GM12878 (cell line): ENCODE measurements around the gene LAMP5.

Source experiments
- CHD2 ChIP-seq: IDR thresholded peaks from 2 replicates; pipeline ENCODE4 v1.6.1; 2011; ENCODE audit warnings: low read depth, low read length, improper control_type of control experiment, borderline replicate concordance
- FOS ChIP-seq: IDR thresholded peaks from 3 replicates; pipeline ENCODE4 v1.6.1; 2011; ENCODE audit warnings: borderline replicate concordance; ENCODE audit not compliant: insufficient read length; ENCODE audit errors: extremely low read depth
- HDGF ChIP-seq: fragments of 450-650 bp; IDR thresholded peaks from 2 replicates; pipeline ENCODE4 v1.6.1; 2016; ENCODE audit warnings: antibody characterized with exemption
- NFIC ChIP-seq: IDR thresholded peaks from 2 replicates; pipeline ENCODE4 v1.6.1; 2012; ENCODE audit warnings: low read depth, mild to moderate bottlenecking, inconsistent platforms, low read length, moderate library complexity
- POLR2AphosphoS5 ChIP-seq: IDR thresholded peaks from 2 replicates; pipeline ENCODE4 v1.6.1; 2011; ENCODE audit warnings: mild to moderate bottlenecking, low read length, inconsistent platforms
- SMC3 ChIP-seq: IDR thresholded peaks from 2 replicates; pipeline ENCODE4 v1.6.1; 2011; ENCODE audit warnings: low read length, improper control_type of control experiment, borderline replicate concordance
- ZNF274 ChIP-seq: IDR thresholded peaks from one replicate; pipeline ENCODE4 v1.8.0; 2011; ENCODE audit not compliant: insufficient read length, insufficient read depth
- TF ChIP-seq, protein P1 (sequence below): IDR thresholded peaks from 2 replicates; pipeline ENCODE4 v1.6.1; 2012; ENCODE audit warnings: mild to moderate bottlenecking, low read depth, low read length
- TF ChIP-seq, protein P2 (sequence below), 3 experiments: IDR thresholded peaks in 2 of 3; conservative IDR thresholded peaks in 1 of 3; 2 replicates each; pipeline ENCODE4 v1.5.1; 2011; ENCODE audit warnings: low read depth in 3 of 3, low read length in 3 of 3, mild to moderate bottlenecking in 3 of 3, control low read depth in 2 of 3, moderate library complexity in 2 of 3, inconsistent platforms in 1 of 3, mixed read lengths in 1 of 3; ENCODE audit not compliant: control insufficient read depth in 2 of 3, insufficient read depth in 1 of 3; ENCODE audit errors: extremely low read depth in 1 of 3
- TF ChIP-seq, protein P3 (sequence below): IDR thresholded peaks from 2 replicates; pipeline ENCODE4 v1.6.1; 2012; ENCODE audit warnings: improper control_type of control experiment, low read depth, low read length; ENCODE audit not compliant: insufficient replicate concordance
- TF ChIP-seq, protein P4 (sequence below): fragments of 150-350 bp; IDR thresholded peaks from 2 replicates; pipeline ENCODE4 v1.6.1; 2016; ENCODE audit warnings: low read depth, low read length

DNA sequence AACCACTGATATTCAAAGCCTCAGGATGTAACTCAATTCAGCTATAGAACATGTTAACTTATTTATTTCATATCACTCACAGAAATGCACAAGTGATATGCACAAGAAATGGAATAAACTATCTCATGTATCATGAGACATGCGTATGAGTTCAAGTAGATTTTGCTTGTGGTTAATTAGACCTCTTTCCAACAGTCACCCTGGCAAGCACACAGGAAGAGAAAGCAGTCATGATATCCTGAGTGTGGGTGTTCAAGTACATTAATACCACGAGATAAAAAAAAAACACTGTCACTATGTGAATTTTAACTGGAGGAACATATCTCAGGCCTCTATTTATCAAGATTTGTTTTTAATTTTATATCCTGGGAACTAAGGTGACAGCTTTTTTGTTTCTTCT, 64.2 kb downstream of the LAMP5 start:
- TF ChIP-seq, protein P1, sequence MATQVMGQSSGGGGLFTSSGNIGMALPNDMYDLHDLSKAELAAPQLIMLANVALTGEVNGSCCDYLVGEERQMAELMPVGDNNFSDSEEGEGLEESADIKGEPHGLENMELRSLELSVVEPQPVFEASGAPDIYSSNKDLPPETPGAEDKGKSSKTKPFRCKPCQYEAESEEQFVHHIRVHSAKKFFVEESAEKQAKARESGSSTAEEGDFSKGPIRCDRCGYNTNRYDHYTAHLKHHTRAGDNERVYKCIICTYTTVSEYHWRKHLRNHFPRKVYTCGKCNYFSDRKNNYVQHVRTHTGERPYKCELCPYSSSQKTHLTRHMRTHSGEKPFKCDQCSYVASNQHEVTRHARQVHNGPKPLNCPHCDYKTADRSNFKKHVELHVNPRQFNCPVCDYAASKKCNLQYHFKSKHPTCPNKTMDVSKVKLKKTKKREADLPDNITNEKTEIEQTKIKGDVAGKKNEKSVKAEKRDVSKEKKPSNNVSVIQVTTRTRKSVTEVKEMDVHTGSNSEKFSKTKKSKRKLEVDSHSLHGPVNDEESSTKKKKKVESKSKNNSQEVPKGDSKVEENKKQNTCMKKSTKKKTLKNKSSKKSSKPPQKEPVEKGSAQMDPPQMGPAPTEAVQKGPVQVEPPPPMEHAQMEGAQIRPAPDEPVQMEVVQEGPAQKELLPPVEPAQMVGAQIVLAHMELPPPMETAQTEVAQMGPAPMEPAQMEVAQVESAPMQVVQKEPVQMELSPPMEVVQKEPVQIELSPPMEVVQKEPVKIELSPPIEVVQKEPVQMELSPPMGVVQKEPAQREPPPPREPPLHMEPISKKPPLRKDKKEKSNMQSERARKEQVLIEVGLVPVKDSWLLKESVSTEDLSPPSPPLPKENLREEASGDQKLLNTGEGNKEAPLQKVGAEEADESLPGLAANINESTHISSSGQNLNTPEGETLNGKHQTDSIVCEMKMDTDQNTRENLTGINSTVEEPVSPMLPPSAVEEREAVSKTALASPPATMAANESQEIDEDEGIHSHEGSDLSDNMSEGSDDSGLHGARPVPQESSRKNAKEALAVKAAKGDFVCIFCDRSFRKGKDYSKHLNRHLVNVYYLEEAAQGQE, result no peak
- TF ChIP-seq ZNF274 (no peak), NFIC (no peak), FOS (no peak), SMC3 (no peak), POLR2AphosphoS5 (no peak), HDGF (no peak), CHD2 (no peak)
- TF ChIP-seq, protein P2, sequence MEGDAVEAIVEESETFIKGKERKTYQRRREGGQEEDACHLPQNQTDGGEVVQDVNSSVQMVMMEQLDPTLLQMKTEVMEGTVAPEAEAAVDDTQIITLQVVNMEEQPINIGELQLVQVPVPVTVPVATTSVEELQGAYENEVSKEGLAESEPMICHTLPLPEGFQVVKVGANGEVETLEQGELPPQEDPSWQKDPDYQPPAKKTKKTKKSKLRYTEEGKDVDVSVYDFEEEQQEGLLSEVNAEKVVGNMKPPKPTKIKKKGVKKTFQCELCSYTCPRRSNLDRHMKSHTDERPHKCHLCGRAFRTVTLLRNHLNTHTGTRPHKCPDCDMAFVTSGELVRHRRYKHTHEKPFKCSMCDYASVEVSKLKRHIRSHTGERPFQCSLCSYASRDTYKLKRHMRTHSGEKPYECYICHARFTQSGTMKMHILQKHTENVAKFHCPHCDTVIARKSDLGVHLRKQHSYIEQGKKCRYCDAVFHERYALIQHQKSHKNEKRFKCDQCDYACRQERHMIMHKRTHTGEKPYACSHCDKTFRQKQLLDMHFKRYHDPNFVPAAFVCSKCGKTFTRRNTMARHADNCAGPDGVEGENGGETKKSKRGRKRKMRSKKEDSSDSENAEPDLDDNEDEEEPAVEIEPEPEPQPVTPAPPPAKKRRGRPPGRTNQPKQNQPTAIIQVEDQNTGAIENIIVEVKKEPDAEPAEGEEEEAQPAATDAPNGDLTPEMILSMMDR (IDR thresholded peaks at IDR 0.05 in 2 of 3, conservative IDR thresholded peaks at IDR 0.05 in 1 of 3; ENCODE audit: control insufficient read depth in 2 of 3, extremely low read depth in 1 of 3, insufficient read depth in 1 of 3, low read depth in 3 of 3, low read length in 3 of 3), result no peak
- TF ChIP-seq, protein P3, sequence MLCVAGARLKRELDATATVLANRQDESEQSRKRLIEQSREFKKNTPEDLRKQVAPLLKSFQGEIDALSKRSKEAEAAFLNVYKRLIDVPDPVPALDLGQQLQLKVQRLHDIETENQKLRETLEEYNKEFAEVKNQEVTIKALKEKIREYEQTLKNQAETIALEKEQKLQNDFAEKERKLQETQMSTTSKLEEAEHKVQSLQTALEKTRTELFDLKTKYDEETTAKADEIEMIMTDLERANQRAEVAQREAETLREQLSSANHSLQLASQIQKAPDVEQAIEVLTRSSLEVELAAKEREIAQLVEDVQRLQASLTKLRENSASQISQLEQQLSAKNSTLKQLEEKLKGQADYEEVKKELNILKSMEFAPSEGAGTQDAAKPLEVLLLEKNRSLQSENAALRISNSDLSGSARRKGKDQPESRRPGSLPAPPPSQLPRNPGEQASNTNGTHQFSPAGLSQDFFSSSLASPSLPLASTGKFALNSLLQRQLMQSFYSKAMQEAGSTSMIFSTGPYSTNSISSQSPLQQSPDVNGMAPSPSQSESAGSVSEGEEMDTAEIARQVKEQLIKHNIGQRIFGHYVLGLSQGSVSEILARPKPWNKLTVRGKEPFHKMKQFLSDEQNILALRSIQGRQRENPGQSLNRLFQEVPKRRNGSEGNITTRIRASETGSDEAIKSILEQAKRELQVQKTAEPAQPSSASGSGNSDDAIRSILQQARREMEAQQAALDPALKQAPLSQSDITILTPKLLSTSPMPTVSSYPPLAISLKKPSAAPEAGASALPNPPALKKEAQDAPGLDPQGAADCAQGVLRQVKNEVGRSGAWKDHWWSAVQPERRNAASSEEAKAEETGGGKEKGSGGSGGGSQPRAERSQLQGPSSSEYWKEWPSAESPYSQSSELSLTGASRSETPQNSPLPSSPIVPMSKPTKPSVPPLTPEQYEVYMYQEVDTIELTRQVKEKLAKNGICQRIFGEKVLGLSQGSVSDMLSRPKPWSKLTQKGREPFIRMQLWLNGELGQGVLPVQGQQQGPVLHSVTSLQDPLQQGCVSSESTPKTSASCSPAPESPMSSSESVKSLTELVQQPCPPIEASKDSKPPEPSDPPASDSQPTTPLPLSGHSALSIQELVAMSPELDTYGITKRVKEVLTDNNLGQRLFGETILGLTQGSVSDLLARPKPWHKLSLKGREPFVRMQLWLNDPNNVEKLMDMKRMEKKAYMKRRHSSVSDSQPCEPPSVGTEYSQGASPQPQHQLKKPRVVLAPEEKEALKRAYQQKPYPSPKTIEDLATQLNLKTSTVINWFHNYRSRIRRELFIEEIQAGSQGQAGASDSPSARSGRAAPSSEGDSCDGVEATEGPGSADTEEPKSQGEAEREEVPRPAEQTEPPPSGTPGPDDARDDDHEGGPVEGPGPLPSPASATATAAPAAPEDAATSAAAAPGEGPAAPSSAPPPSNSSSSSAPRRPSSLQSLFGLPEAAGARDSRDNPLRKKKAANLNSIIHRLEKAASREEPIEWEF, result no peak
- TF ChIP-seq, protein P4, sequence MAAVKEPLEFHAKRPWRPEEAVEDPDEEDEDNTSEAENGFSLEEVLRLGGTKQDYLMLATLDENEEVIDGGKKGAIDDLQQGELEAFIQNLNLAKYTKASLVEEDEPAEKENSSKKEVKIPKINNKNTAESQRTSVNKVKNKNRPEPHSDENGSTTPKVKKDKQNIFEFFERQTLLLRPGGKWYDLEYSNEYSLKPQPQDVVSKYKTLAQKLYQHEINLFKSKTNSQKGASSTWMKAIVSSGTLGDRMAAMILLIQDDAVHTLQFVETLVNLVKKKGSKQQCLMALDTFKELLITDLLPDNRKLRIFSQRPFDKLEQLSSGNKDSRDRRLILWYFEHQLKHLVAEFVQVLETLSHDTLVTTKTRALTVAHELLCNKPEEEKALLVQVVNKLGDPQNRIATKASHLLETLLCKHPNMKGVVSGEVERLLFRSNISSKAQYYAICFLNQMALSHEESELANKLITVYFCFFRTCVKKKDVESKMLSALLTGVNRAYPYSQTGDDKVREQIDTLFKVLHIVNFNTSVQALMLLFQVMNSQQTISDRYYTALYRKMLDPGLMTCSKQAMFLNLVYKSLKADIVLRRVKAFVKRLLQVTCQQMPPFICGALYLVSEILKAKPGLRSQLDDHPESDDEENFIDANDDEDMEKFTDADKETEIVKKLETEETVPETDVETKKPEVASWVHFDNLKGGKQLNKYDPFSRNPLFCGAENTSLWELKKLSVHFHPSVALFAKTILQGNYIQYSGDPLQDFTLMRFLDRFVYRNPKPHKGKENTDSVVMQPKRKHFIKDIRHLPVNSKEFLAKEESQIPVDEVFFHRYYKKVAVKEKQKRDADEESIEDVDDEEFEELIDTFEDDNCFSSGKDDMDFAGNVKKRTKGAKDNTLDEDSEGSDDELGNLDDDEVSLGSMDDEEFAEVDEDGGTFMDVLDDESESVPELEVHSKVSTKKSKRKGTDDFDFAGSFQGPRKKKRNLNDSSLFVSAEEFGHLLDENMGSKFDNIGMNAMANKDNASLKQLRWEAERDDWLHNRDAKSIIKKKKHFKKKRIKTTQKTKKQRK, result no peak
